ENCODE results near the gene ZMYM5. TPM values are rescaled to one million over a fixed set of nuclear protein-coding genes. Genes with fewer than 3 reads are reported as not detected.
"Not testable (repeated sequence)": the region's sequence is repeated elsewhere in the genome, so short reads cannot be mapped to it uniquely, and the experiment has no call there.

ZMYM5 gene
- total RNA-seq, 1 donor from 2014 or later, result 22.5 TPM

GRCh38 chr13:19817510-19818158 is 45.8 kb downstream of the ZMYM5 start:
- Mint-ChIP-seq H3K27me3 (ENCODE audit: low read depth) (no peaks in the 10 kb centered on the region), H3K4me1 (peaks cover 4% of the 10 kb centered on the region), H3K9me3 (peaks cover 3% of the 10 kb centered on the region), H3K4me3 (no peak overlapping the region), H3K36me3 (peaks cover 18% of the 10 kb centered on the region), H3K27ac (no peak overlapping the region)
- no peak for DNase-seq (ENCODE audit: low spot score in 2 of 2, unreplicated experiment in 2 of 2)
- TF ChIP-seq, protein P1, sequence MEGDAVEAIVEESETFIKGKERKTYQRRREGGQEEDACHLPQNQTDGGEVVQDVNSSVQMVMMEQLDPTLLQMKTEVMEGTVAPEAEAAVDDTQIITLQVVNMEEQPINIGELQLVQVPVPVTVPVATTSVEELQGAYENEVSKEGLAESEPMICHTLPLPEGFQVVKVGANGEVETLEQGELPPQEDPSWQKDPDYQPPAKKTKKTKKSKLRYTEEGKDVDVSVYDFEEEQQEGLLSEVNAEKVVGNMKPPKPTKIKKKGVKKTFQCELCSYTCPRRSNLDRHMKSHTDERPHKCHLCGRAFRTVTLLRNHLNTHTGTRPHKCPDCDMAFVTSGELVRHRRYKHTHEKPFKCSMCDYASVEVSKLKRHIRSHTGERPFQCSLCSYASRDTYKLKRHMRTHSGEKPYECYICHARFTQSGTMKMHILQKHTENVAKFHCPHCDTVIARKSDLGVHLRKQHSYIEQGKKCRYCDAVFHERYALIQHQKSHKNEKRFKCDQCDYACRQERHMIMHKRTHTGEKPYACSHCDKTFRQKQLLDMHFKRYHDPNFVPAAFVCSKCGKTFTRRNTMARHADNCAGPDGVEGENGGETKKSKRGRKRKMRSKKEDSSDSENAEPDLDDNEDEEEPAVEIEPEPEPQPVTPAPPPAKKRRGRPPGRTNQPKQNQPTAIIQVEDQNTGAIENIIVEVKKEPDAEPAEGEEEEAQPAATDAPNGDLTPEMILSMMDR (IDR thresholded peaks at IDR 0.05; ENCODE audit: unreplicated experiment), result no peak

GRCh38 chr13:19817106-19817505 is 46.3 kb downstream of the ZMYM5 start:
- Mint-ChIP-seq H3K4me1 (peaks cover 4% of the 10 kb centered on the region), H3K4me3 (no peak overlapping the region), H3K27me3 (ENCODE audit: low read depth) (no peaks in the 10 kb centered on the region), H3K27ac (no peak overlapping the region), H3K36me3 (peaks cover 21% of the 10 kb centered on the region), H3K9me3 (peaks cover 3% of the 10 kb centered on the region)
- no peak for DNase-seq (ENCODE audit: low spot score in 2 of 2, unreplicated experiment in 2 of 2)
- TF ChIP-seq, protein P1 (IDR thresholded peaks at IDR 0.05; ENCODE audit: unreplicated experiment), result no peak

DNA sequence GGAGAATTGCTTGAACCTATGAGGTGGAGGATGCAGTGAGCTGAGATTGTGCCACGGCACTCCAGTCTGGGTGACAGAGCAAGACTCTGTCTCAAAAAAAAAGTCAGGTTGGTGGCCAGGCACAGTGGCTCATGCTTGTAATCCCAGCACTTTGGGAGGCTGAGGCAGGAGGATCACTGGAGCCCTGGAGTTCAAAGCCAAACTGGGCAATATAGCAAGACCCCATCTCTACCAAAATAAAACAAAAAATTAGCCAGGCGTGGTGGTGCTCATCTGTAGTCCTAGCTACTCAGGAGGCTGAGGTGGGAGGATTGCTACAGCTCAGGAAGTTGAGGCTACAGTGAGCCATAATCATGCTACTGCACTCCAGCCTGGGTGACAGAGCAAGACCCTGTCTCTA is 47.6 kb downstream of the ZMYM5 start:
- H3K4me3 Mint-ChIP-seq, result not testable (repeated sequence)

GRCh38 chr13:19810996-19811881 is 52.2 kb downstream of the ZMYM5 start:
- H3K4me3 Mint-ChIP-seq, result no peak overlapping the region
- H3K27ac Mint-ChIP-seq, result no peak overlapping the region
- H3K27me3 Mint-ChIP-seq (ENCODE audit: low read depth), result no peaks in the 10 kb centered on the region
- TF ChIP-seq, protein P1 (IDR thresholded peaks at IDR 0.05; ENCODE audit: unreplicated experiment), result no peak
- no peaks in the 10 kb centered on the region for H3K4me1 Mint-ChIP-seq
- DNase-seq (ENCODE audit: low spot score in 2 of 2, unreplicated experiment in 2 of 2), result no peak
- no peaks in the 10 kb centered on the region for H3K9me3 Mint-ChIP-seq
- peaks cover 16% of the 10 kb centered on the region for H3K36me3 Mint-ChIP-seq

More for the DNA sequence above, 47.6 kb downstream of the ZMYM5 start:
- H3K27ac Mint-ChIP-seq; H3K27me3 Mint-ChIP-seq (ENCODE audit: low read depth); DNase-seq (ENCODE audit: low spot score in 2 of 2, unreplicated experiment in 2 of 2); H3K9me3 Mint-ChIP-seq; H3K4me1 Mint-ChIP-seq: not testable (repeated sequence)
- H3K36me3 Mint-ChIP-seq, result peaks cover 23% of the 10 kb centered on the region

DNA sequence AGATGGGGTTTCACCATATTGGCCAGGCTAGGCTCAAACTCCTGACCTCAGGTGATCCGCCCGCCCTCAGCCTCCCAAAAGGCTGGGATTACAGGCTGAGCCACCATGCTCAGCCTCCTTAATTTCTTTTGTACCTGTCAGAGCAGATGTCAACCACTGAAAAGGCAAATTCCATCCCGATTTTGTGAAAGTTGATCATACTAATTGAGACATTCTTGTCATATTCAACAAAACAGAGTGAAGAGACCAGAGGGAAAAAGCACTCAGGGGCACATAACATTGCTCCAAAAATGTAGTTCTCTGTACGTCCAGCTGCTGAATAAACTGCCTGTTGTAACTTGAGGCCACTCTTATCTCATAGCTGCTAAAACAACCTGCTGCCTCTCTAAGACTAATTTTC is 53.3 kb downstream of the ZMYM5 start:
- Mint-ChIP-seq H3K27me3 (ENCODE audit: low read depth) (no peaks in the 10 kb centered on the region), H3K9me3 (no peaks in the 10 kb centered on the region), H3K27ac (no peak overlapping the region), H3K4me1 (no peaks in the 10 kb centered on the region), H3K36me3 (peaks cover 16% of the 10 kb centered on the region), H3K4me3 (no peak overlapping the region)
- no peak for DNase-seq (ENCODE audit: low spot score in 2 of 2, unreplicated experiment in 2 of 2)
- TF ChIP-seq, protein P1 (IDR thresholded peaks at IDR 0.05; ENCODE audit: unreplicated experiment), result no peak

DNA sequence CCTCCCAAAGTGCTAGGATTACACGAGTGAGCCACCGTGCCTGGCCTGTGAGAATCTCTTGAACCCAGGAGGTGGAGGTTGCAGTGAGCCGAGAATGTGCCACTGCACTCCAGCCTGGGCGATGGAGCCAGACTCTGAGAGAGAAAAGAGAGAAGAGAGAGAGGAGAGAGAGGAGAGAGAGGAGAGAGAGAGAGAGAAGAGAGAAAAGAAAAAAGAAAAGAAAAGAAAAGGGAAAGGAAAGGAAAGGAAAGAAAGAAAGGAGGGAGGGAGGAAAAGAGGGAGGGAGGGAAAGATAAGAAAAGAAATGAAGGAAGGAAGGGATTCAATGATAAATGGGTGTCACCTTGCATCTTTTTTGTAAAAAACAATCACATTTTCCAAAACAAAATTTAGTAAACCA is 57.7 kb downstream of the ZMYM5 start:
- Mint-ChIP-seq H3K4me3 (no peak overlapping the region), H3K4me1 (no peaks in the 10 kb centered on the region), H3K9me3 (no peaks in the 10 kb centered on the region), H3K27me3 (ENCODE audit: low read depth) (no peaks in the 10 kb centered on the region), H3K27ac (no peak overlapping the region), H3K36me3 (peaks cover 7% of the 10 kb centered on the region)
- TF ChIP-seq, protein P1 (IDR thresholded peaks at IDR 0.05; ENCODE audit: unreplicated experiment), result no peak
- DNase-seq (ENCODE audit: low spot score in 2 of 2, unreplicated experiment in 2 of 2), result no peak
